NCI-H524 treated with DMSO at 0.1 percent for 48 hours (cell line): ENCODE results near the gene ANGEL2.

ENCODE experiments used
- DNase-seq: peaks from one replicate; lab custom pipeline; 2025; lab: John Stamatoyannopoulos, UW

Gene ANGEL2

DNA sequence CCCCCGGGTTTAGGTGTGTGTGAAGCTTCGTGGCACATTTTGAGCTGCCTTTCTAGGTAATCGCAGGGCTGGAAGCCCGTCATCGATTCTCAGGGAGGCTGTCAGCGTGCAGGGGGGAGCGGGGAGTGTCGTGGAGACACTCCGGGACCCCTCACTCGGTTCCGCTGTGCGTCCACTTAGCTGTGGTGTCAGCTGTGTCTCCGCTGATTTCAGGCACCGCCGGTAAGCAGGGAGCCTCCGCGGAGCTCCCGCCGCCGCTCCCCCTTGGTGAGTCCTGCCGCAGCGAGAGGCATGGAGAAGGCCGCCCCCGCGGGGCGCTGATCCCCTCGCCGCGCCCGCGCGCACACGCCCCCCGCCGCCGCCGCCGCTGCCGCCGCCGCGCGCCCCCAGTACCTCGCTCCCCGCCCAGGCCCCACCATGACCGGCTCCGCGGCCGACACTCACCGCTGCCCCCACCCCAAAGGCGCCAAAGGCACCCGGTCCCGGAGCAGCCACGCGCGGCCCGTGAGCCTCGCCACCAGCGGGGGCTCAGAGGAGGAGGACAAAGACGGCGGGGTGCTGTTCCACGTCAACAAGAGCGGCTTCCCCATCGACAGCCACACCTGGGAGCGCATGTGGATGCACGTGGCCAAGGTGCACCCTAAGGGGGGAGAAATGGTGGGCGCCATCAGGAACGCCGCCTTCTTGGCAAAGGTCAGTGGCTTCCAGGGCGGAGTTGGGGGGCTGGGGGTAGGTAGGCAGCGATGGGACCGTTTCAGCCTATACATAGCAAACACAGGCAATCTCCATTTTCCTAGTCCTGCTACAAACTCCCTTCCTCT is 64.3 kb downstream of the ANGEL2 start:
- no peak for DNase-seq

DNA sequence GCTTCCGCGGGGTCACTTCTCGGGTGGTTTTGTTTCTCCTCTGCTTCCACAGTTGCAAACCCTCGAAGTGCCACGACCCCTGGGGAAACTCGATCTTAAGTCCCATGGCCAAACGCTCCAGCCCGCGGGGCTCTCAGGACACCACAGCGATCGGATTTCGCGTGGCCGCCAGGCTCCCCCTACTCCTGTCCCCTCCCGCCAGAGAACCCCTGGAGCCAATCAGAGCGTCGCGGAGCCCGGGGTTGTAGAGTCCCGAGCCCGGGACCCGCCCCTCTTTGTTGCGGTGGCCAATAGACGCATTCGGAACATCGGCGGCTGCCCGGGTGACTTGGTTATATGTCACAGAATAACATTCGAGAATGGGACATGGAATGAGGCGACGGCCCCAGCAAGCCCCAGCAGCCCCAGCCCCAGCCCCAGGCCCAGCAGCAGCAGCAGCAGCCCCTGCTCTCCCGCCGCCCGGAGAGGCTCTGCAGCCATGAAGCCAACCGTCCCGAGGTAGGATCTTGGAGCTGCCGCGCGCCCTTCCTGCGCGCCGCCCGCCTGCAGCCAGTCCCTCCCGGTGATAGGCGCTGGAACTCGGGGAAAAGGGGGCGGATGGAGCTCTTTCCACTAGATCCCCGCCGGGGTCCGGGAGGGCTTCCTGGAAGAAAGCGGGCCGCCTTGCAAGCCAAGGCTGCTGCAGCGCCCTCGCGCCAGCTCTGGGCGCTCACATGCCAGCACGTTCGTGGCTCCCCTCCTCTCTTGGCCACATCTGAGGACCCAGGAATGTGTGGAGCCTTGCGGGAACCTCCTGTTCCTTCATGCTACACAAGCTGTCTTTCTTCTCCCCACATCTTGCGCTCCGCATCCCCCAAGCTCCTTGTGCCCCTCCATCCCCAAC is 65.2 kb downstream of the ANGEL2 start, which contains the start of gene VASH2:
TSS of gene VASH2 (plus strand) at position 299 of the 883 bp plus-strand sequence. CDS start 1,002 bp downstream, outside the sequence.
- DNase-seq, result peak; percentile 42

DNA sequence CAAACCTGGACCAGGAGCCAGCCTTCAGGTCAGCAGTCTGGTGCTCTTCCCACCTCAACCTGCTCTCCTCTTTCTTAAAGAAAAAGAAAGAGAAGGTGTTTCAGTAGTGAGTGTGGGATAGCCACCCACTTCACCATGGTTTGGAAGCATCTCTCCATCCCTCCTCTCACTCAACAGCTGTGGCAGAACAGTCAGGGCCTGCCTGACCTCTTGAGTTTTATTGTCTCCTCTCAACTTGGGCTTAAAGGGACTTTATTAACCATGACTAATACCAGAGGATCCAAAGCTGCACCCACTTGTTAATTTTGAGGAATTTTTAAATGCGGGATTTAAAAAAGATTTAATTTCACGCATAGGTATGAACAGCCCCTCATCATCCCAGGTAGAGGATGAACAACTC is 65.9 kb downstream of the ANGEL2 start:
- DNase-seq, result no peak

DNA sequence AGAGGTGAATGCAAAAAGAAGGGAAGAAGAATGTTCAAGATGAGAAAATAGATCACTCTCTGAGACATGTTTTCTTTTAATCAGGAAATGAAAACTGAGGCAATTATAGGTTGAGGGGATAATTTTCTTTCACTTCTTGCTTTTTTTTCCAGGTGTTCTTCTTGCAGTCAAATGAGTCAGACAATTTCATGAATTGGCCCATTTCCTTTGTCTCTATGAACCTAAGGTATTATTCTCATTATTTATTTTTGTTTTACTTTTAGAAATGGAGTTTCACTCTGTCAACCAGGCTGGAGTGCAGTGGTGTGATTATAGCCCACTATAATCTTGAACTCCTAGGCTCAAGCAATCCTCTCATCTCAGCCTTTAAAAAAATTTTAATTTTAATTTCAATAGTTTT is 68.8 kb downstream of the ANGEL2 start:
- DNase-seq, result no peak

DNA sequence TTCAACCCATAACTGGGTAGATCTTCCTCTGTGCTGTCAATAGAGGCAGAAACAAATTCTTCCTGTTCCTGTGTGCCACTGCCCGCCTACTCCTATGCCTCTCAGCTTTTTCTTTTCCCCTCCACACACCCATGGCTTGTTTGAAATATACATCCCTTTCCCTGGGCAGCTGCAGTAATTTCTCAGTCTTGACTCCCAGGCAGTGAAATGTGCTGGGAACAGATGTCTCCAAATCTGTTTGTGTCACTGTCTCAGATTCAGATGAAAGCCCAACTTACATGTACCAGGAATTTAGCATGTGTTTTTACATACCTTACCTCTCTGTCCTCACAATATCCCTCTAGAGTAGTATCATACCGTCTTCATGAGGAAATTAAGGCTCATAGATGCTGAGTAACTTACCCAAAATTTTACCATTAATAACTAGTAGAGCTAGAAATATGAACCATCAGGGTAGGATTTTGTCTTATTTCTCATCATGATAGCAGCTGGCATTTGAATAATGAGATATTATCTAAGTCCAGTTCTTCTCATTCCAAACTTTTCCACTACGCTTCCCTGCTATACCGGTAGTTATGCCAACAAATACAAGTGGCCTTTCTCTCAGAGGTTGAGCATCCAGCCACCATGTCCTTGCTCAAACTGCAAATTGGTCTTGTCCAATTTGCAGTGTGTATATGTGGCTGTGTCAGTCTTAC is 70.1 kb downstream of the ANGEL2 start:
- DNase-seq, result no peak

DNA sequence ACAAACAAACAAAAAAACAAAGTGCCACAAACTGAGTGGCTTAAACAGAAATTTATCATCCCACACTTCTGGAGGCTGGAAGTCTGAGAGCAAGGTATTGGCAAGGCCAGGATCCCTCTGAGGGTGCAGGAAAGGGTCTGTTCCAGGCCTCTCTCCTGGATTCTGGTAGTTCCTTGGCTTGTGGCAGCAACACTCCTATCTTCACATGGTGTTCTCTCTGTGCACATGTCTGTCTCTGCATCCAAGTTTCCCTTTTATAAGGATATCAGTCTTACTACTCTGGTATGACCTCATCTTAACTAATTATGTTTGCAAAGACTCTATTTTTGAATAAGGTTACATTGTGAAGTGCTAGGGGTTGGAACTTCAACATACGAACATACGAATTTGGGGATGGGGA is 70.6 kb downstream of the ANGEL2 start:
- no peak for DNase-seq

DNA sequence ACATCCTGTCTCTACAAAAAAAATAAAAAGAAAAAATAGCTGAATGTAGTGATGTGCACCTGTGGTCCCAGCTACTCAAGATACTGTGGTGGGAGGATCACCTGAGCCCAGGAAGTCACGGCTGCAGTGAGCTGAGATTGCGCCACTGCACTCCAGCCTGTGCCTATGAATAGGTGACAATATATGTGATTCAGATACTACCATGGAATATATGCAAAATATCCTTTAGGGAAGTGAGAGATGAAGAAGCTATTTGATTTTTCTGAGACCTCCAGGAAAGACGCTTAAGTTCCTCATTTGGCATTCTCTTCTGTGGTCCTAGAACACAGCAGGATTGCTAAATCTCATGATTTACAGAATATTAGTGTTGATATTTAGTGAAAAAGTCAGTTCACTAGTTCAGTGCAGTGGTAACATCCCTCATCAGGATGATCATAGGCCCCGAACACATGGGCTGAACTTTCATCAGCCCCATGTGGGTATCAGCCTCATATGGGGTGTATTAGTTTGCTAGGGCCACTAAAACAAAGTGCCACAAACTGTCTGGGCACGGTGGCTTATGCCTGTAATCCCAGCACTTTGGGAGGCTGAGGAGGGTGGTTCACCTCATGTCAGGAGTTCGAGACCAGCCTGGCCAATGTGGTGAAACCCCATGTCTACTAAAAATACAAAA is 71.3 kb downstream of the ANGEL2 start:
- DNase-seq, result no peak

DNA sequence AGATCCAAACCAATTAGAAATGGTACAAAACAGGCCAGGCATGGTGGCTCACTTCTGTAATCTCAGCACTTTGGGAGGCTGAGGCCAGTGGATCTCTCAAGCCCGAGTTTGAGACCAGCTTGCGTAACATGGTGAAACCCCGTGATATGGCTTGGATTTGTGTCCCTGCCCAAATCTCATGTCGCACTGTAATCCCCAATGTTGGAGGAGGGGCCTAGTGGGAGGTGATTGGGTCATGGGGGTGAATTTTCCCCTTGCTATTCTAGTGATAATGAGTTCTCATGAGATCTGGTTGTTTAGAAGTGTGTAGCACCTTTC is 72.3 kb downstream of the ANGEL2 start:
- DNase-seq, result no peak

DNA sequence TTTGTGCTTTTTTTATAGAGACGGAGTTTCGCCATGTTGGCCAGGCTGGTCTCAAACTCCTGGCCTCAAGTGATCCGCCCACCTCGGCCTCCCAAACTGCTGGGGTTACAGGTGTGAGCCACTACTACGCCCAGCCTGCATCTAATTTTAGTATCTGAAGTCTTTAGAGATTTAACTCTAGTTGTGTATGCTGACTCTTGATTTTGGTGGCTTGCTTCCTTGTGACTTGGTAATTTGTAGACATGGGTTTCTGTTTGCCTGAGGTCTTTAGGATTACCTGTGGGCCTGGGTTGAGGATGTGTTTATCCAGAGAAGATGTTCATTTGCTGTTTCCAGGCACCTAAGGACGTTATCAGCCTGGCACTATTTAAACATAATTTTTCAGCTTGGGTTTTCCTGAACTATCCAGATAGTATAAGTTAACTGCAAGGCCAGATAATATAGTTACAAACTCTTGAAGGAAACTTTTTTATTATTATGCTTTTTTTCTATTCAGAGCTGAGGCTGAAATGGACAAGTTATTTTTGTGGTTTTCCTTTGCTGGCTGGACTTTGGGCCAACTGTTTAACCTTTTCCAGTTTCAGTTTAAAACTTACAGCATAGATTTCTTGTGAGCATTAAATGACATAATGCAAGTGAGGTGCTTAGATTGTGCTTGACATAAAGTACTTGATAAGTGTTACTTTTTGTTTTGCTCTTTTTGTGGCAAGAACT is 72.8 kb downstream of the ANGEL2 start:
- DNase-seq, result no peak
